HG03457 (cell line): ENCODE data around the gene PARD3B.

Source experiments
- ATAC-seq: cut with Tn5 transposase; IDR thresholded peaks from one replicate; pipeline ENCODE4 v1.9.1; 2021; ENCODE audit warnings: moderate number of reproducible peaks; ENCODE audit not compliant: unreplicated experiment

Gene PARD3B

DNA sequence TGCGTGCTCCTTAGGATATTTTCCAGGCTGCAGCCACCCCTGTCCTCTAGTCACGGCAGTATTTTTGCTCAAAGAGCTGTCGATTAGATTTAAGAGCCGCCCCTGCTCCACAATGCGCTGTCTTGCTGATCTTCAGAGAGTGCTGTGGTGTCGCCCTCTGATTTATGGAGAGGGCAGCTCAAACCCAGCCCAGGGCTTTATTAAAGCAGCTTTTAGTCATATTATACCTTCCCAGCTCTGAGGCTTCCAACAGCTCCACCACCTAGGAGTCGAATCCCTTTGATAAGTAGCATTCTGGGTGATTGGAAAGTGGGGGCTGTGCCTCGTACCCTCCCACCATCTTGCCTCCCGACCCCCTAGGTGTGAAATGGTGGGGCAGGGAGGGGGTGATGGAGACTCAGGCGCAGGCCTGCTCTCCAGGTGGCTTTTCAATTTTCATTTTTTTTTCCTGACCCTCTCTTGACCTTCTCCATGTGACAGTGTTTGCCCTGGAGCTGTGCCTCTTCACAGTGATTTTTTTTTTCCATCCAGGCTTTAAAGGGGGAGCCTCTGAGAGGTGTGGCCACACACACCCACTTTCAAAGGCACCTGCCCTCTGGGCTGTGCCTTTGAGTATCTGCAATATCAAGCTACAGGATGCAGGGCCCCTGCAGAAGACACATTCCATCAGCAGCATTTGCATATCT is 1084.0 kb downstream of the PARD3B start:
- ATAC-seq, result no peak

DNA sequence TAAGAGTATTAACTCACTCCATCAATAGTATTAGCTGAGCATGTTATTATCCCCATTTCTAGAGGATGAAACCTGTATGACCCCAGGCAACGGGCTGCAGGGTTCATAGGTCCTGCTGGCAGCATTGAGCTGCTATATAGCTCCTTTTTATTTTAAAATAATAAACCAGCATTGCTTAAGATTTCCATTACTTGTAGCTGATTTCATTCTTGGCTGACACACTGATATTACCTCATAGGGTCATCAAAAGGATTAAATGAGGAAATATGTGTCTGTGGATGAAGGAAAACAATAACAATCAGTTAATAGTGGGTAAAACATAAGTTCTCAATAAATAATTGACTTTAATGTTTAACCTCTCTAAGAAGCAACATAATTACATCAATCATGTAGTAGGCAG is 1088.7 kb downstream of the PARD3B start:
- ATAC-seq, result no peak

DNA sequence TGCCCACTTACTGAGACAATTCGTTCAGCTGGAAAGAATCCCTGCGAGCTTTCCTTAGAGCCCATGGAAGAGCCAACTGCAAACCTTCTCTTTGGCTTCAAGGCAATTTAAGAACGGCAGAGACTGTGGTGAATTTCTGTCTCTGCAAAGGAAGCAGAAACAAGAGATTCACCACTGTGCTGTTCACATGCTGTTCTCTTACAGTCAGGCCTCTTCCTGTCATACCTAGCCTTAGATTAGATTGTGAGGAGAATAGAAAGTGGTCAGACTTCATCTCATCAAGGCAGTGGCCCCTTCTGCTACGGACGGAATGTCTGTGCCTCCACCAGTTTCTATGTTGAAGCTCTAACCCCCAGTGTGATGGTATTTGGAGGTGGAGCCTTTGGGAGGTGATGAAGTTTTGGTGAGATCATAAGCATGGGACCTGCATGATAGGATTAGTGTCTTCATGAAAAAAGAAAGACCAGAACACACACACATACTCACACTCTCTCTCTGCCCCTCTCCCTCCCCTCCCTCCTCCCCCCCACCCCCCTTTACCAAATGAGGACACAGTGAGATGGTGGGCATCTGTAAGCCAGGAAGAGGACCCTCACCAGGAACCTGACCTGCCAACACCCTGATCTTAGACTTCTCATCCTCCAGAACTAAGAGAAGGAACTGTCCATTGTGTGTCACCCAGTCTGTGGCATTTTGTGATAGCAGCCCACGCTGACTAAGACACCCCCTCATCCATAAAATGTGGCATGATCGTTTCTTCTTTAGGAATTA is 1091.5 kb downstream of the PARD3B start:
- ATAC-seq, result no peak

DNA sequence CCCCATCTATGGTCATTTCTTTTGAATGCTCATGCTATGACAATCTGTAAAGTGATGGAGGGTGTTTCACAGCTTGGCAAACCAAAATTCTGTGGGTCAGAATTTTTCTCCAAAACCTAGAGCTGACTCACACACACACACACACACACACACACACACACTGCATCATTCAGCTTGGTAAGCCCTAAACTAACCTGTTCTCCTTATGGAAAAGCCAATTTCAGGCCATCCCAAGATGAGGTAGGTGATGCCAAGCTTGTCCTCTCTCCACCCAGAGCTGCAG is 1092.0 kb downstream of the PARD3B start:
- ATAC-seq, result no peak

DNA sequence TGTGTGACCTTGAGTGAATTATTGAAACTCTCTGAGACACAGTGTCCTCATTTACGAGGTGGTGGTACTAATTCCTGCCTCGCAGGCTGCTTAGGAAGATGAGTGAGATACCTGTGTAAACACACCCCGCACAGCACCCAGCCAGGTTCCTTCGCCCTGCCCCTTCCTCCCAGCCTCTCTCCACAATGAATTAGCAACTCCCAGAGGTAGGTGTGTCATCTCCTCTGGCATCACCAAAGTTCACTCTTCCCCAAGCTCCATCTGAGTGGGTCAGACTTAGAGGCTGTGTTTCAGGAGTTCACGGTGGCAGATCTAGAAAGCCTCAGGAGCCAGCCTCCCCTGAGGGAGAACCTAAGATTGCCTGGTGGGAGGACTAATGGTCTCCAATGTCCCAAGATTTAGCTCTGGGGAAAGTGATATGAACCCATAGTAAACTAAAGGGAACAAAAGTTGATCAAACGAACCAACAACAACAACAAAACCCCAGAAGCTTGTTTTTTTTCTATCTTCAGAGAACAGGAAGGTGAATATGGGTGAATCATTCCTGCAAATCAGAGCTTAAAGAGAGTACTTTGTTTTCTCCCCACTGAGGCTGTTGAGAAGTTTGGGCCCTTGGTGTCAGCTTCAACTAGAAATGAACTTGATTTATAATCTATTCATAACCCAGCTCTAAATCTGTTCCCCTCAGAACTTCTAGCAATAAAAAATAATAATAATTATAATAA is 1092.7 kb downstream of the PARD3B start:
- ATAC-seq, result no peak

DNA sequence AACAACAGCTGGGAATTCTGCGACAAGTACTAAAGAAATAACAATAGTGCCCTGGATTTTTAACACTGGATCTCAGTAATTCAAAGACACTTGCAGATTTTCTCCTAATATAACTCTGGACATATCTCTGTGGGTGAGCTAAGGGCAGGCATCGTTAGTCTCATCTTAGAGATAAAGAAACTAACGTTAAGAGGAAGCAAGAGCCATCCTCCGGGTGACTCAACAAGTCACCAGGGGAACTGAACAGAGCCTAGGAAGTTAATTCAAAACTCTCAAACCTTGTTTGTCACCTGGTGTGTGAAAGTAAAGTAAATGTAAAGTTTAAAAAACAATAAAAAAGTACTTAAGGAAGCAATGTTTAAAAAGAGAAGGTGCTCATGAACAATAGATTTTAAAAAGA is 1095.4 kb downstream of the PARD3B start:
- ATAC-seq, result no peak

DNA sequence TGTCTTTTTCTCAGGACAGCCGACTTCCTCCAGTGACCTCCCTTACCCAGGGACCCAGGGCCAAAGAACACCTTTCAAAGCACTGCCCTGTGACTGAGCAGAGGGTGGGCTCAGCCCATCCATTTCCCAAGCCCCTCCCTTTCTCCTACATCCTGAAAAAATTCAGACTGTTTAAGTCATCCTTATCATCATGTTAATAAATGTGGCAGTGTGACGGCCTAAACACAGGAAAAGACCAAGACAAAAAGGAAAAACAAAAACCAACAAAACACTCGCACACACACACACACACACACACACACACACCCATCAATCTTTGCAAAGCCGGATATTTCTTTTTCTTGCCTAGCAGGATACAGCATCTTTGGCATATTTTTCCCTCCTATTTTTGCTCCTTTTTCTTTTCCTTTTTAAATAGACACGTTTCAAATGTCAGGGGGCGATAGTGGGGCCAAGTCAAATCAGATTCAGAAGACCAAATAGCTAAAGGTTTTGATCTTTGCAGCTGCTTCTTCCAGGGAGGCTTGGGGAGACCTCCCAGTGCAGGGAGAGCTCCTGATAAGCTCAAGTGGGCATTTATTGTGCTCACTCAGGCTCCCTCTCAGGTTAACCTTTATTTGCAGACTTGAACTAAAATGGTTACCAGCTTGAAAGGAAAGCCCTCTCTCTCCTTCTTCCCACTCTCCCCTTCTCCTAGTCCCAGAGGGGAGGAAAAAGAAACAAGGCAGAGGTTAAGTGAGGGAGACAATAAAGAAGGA is 1097.5 kb downstream of the PARD3B start:
- ATAC-seq, result no peak

DNA sequence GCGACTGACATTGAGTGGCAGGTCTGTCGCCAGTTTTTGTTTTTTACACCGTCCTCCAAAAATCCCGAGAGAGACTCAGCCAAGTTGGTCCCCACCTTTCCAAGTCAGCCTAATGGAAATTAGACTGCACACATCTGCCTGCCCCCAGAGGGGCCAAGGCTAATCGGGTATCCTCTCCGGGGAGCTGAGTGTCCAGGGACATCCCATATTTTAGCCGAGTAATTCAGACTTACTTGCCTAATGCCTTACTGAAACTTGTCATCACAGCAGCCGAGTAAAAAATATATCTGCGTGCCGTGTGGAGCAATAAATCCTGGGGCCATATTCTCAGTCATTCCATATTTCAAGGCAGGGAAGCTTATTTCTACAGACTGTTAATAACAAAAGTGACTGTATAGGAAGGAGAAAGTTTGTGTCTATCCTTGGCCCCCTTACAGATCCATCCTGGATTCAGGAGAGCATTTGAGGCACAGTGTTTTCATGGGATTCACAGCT is 1098.2 kb downstream of the PARD3B start:
- no peak for ATAC-seq

DNA sequence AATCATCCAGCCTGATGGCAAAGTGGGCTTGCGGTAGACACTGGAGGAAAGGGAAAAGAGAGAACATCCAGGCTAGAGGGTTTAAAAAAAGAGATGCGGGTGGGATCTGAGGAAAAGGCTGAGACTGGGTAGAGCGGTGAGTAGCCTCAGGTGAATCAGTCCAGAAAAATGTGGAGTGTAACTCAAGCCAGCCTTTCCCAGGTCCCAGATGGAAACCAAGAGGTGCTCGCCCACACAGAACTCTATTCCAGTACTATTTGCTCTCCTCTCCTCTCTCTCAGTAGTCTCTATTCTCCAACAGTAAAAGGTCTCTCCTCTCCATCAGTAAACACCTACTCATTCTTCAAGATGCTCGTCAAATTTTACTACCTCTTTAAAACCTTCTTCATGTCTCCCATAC is 1098.7 kb downstream of the PARD3B start:
- no peak for ATAC-seq

DNA sequence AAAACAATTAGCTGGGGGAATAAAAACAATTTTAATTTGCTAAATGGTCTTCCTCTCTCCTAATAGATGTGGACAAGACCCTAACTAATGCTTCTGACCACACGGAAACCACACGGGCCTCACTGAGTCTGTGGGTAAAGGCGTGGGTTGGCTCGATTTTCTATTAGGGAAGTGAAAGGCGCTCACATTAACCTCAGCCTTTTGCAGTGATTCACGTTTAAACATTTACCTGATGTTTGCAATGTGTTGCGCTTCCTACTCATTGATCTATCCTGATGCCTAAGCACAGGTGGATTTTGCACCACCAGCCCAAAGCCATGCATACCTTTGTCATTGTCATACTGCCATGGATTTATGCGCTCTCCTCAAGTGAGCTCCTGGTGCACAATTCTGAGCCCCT is 1101.4 kb downstream of the PARD3B start:
- ATAC-seq, result peak; percentile 99

DNA sequence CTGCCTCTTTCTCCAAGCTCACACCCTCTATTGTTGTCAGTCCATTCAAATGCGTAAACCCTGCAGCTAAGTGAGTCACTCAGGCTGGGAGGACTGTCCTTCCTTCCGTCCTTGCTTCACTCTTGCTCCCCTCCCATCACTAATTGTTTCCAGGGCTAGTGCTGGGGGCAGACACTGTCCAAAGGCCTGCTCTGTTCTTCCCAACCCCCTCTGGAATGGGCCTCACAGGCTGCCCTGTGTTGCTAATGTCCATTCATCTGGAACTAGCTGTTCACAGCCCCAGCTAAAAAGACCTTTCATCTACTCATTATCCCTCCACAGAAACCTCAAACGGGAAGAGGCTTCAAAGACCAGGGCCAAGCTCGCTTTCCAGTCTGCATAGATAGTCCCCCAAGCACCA is 1105.2 kb downstream of the PARD3B start:
- ATAC-seq, result no peak

DNA sequence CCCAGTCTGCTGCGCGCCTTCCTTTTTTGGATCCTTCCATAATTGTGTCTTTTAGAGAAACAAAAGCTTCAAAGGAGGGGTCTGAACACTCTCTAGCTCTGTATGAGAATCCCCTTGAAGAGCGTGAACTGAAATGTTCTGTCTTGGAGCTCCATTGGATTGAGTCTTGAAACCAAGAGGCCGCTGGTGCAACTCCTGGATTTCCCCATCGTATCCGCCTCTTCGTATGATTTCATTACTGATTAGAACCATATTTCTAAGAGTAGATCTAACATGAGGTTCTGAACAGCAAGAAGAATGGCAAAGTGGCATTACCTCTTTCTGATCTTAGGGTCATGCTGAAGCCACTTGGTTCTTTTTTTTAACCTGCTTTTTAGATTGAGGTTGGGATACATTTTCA is 1105.7 kb downstream of the PARD3B start:
- ATAC-seq, result no peak

DNA sequence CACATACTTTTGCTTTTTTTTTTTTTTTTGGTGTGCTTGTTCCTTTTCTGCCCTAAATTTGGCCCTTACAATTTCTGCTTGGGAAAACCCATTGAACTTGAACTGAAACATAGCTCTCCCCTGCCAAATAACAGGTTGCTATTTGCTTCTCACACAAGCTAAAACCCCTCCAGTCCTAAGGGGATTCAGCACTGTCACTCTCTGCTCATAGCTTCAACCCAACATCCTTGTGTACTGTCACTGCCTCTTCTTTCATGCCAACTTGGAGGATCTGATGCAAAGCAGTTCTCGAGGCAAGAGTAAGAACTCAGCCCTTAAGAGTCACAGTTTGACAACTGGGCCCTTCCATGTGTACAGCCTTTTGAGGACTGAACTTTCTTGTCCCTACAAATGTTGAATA is 1106.4 kb downstream of the PARD3B start:
- ATAC-seq, result no peak

DNA sequence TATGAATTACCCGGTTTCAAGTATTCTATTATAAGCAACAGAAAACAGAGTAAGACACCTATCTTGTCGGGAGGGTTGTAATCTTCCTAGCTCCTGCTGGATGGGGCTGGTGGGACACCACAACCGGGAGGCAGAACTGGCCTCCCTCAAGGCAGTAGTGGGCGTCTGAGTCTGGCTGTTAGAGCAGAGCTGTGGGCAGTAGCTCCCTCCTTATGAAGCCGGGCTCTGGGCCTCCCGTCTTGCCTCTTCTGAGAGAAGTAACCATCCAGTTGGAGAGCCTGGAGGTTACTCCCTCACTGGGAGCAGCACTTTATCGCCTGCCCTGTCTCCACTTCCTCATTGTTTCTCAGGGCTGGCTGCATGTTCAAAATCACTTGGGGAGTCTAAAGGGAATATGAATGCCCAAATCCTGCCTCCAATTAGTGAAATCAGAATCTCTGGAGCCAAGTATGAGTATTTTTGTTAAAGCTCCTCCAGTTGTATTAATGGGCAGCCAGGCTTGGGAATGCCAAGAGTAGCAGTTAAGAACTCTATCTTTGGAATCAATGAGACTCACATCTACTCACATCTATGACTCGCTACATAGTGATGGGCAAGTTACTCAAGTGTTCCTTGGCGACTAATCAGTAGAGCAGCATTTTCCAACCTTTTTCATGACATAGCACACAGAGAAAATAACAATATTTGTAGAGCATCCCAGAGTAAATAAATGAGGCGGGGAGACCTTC is 1109.8 kb downstream of the PARD3B start:
- ATAC-seq, result no peak

DNA sequence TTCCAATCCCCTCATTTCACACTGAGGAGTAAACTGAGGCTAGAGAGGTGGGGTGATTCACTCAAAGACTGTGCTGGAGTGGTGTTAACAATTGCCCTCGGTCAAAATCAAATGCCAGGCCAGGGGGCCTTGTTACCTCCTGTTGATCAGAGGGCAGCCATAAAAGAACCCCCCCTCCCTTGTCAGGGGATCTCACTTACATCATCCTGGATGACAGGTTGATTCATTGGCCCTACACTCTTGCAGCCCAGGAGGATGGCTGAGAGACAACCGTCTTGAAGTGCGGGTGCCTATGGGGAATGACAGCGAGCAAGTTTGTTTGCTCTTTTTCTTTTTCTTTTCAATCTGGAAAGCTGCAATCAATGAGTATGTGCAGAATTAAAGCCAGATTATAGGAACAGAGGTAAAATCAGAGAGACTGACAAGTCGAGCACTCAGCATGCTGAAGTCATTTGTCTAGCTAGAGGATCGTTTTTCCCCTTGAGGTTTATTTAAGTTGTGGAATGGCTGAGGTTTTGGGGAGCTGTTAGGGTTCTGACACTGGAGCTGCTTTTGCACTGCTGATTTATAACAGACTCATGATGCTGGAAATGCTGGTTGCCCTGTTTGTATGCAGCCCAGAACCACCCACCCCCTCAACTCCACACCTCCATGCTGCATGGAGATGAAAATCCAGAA is 1110.6 kb downstream of the PARD3B start:
- no peak for ATAC-seq

DNA sequence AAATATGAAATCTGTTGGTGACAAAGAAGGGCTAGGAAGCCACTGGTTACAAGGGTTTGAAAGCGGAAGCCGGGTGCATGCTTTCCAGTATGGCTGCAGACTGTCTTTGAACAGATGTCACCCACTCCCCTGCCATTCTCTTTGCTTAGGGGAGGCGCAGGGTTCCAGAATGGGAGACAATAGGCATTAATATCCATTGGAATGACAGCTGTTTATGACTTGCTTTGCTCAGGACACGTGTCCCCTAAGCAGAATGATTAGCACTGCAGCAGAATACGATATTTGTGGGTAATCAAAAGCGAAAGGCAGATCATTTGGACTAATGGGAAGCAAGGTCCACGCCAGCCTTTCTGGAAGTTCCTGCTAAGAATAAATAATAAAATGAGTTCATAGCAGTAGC is 1111.2 kb downstream of the PARD3B start:
- no peak for ATAC-seq

DNA sequence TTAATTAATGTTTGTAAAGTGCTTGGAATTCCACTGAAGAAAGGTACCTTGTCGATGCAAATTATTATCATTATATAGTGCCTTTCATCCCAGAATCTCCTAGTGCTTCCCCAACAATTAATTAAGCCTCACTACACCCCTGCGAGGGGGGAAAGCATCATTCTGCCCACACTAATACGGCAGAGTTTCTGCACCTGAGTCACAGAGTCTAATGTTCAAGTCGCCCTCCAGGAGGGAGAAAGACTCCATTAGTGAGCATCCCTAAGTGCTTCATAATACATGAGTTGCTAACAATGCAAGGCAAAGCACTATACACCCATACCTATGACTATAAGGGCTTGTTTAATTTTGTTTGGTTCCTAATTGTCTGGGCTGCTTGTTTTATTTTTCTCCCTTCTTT is 1111.7 kb downstream of the PARD3B start:
- no peak for ATAC-seq

DNA sequence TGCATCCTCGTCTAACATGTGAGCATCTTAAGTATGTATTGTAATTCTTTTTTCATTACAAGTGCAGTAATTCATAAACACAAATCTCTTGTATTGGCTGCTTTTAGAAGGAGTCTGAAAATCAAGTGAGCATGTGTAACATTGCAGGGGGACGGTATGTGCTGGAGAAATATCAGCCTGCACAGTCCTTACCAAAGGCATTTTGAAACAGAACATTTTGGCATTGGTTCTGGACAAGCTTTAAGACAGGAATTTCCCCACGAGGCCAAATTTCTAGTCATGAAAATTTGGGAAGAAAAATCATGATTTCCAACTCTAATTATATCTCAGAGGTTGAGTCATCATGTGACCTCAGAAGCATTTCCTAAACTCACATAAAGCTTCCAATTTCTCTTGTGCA is 1112.3 kb downstream of the PARD3B start:
- ATAC-seq, result no peak

DNA sequence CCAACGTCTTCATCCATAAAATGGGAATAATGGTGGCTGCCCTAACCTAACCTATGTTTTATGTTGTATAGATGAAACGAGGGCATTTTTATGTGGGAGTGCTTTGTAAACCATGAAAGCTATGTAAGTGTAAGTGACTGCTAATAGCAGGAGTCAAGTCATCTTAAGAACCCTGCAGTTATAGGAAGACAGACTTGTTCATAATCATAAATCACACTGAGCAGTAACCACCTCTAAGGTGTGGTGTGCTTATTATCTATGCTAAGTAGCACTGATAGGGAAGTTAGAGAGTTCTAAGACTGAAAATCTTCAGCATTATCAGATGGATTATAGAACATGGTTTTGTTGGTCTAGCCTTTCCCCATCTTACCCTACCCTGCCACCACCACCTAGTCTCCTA is 1112.8 kb downstream of the PARD3B start:
- ATAC-seq, result no peak

DNA sequence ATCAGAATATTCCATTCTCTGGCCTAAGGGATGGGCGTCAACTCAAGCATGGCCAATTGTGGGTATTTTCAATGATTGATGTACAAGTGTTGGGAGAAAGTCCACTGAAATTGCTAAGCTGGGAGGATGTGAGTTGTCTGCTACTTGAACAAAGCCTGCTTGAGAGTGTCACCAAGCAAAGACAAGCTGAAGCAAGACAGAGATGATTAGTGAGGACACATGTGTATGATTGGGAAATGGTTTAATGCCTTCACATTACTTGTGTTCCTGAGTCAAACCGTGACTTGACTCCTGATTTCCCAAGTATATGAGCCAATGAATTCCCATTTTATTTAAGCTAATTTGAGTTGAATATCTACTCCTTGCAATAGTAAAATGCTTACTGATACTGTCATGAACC is 1113.3 kb downstream of the PARD3B start:
- ATAC-seq, result no peak
